ENCODE results near the gene FILIP1.

- TF ChIP-seq CTCF (IDR thresholded peaks at IDR 0.05 in 4 of 5, conservative IDR thresholded peaks at IDR 0.05 in 1 of 5) = no peak
- no peak for TF ChIP-seq POLR2A (IDR thresholded peaks at IDR 0.05)
Observed at GRCh38 chr6:75445738-75446137, 47.9 kb downstream of the FILIP1 start.
